ENCODE measurements around the gene KCNH3.

- TF ChIP-seq JARID2 (CRISPR knock-in tag; IDR thresholded peaks at IDR 0.05; ENCODE audit: insufficient replicate concordance) (no peak), TCF7L2 (IDR thresholded peaks at IDR 0.05; ENCODE audit: low read depth, low read length) (no peak), ARID3A (IDR thresholded peaks at IDR 0.05; ENCODE audit: low read depth, low read length) (no peak)
Measured at GRCh38 chr12:49582201-49582600, 43.4 kb downstream of the KCNH3 start.

Measured in HepG2 (cell line).